DMS53 treated with DMSO at 0.1 percent for 48 hours (cell line): ENCODE measurements around the gene OTOG.

Source experiments
- DNase-seq: peaks from one replicate; lab custom pipeline; 2025; ENCODE audit not compliant: unreplicated experiment; lab: John Stamatoyannopoulos, UW

The OTOG gene

GRCh38 chr11:17538054-17538453 lies 9.0 kb upstream of the OTOG start:
- DNase-seq: no peak

GRCh38 chr11:17538731-17539130 lies 8.3 kb upstream of the OTOG start:
- DNase-seq: peak; percentile 44

GRCh38 chr11:17540807-17541206 lies 6.3 kb upstream of the OTOG start:
- DNase-seq: no peak

GRCh38 chr11:17541330-17541885 lies 5.7 kb upstream of the OTOG start:
- DNase-seq: no peak

GRCh38 chr11:17542249-17542648 lies 4.8 kb upstream of the OTOG start:
- DNase-seq: peak; percentile 7

- no peak for DNase-seq
Observed at GRCh38 chr11:17543041-17543440, 4.0 kb upstream of the OTOG start.

- DNase-seq: no peak
Observed at GRCh38 chr11:17543574-17544180, 3.4 kb upstream of the OTOG start.

- DNase-seq: peak; percentile 27
Observed at GRCh38 chr11:17544181-17544622, 2.9 kb upstream of the OTOG start, which contains the start of gene USH1C. TSS of gene USH1C (minus strand) at chr11:17544416. CDS start at chr11:17544307, 109 bp downstream.

- DNase-seq: no peak
Observed at GRCh38 chr11:17546240-17546639, 819 bp upstream of the OTOG start.

- no peak for DNase-seq
Observed at GRCh38 chr11:17547932-17548331, 873 bp downstream of the OTOG start.

GRCh38 chr11:17548444-17548843 lies 1.4 kb downstream of the OTOG start:
- DNase-seq: no peak

- DNase-seq: peak; percentile 5
Observed at GRCh38 chr11:17550450-17551346, 3.6 kb downstream of the OTOG start.

- DNase-seq: no peak
Observed at GRCh38 chr11:17551347-17552040, 4.4 kb downstream of the OTOG start.

- DNase-seq: no peak
Observed at GRCh38 chr11:17552041-17552355, 4.9 kb downstream of the OTOG start.

GRCh38 chr11:17552392-17553248 lies 5.6 kb downstream of the OTOG start:
- DNase-seq: no peak

- no peak for DNase-seq
Observed at GRCh38 chr11:17553249-17553546, 6.1 kb downstream of the OTOG start.

GRCh38 chr11:17554487-17554886 lies 7.4 kb downstream of the OTOG start:
- DNase-seq: no peak

GRCh38 chr11:17556999-17557398 lies 9.9 kb downstream of the OTOG start:
- no peak for DNase-seq

GRCh38 chr11:17558025-17558780 lies 11.1 kb downstream of the OTOG start:
- no peak for DNase-seq

- no peak for DNase-seq
Observed at GRCh38 chr11:17558916-17559315, 11.9 kb downstream of the OTOG start.
